Breast epithelium (tissue), 3 donors: ENCODE data around the gene PCNX2.

Source experiments
- POLR2A ChIP-seq: fragments of 450-650 bp; IDR thresholded peaks from one replicate; pipeline ENCODE4 v1.6.1; 2016; ENCODE audit warnings: antibody characterized with exemption, mild to moderate bottlenecking, moderate library complexity
- TF ChIP-seq, protein P1 (sequence below), 3 donors: fragments of 450-650 bp; IDR thresholded peaks; one replicate each; pipeline ENCODE4 v1.5.1; 2016 to 2017; ENCODE audit warnings: antibody characterized with exemption in 3 of 3, mild to moderate bottlenecking in 3 of 3, moderate library complexity in 3 of 3

DNA sequence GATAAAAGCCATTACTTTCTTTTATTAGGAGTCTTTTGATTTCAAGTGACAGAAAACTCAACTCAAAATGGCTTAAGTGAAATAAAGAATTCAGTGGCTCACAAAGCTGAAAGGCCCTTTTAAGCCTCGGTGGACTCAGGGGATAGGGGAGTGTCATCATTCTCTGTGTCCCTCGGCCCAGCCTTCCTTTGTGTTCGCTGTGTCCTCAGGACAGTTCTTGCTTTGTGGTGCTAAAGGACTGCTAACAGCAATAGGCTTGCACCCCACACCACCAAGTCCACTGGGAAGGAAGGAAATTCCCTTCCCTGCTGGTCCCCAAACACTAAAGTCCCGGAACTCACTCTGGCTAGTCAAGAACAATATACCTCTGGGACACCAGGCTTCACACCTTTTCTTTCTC, 216.0 kb downstream of the PCNX2 start:
- TF ChIP-seq, protein P1, sequence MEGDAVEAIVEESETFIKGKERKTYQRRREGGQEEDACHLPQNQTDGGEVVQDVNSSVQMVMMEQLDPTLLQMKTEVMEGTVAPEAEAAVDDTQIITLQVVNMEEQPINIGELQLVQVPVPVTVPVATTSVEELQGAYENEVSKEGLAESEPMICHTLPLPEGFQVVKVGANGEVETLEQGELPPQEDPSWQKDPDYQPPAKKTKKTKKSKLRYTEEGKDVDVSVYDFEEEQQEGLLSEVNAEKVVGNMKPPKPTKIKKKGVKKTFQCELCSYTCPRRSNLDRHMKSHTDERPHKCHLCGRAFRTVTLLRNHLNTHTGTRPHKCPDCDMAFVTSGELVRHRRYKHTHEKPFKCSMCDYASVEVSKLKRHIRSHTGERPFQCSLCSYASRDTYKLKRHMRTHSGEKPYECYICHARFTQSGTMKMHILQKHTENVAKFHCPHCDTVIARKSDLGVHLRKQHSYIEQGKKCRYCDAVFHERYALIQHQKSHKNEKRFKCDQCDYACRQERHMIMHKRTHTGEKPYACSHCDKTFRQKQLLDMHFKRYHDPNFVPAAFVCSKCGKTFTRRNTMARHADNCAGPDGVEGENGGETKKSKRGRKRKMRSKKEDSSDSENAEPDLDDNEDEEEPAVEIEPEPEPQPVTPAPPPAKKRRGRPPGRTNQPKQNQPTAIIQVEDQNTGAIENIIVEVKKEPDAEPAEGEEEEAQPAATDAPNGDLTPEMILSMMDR (IDR thresholded peaks at IDR 0.05), result no peak
- no peak for TF ChIP-seq POLR2A
